Measurements from ENCODE around the gene TFDP1.

DNA sequence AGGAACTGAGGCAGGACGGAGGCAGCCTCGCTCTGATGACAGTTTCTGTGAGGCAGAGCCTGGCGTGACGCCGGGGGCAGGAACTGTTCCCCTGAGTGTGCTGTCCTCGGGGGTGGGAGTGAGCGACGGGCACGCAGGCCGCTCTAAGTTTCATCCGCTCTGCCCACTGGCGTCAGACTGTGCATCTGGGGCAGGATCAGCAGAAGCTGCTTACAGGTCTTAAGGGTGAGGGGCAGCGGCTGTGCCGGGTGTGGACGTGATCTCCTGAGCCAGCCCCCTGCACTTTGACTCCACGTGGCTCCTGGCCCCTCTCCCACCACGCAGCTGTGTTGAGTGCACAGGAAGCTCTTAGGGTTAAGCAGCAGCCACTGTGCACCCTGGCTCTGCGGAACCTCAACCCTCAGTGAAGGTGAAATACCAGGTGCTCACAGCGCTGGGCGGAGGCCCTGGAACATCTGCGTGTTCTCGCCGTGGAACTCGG is 84.0 kb downstream of the TFDP1 start:
- TF ChIP-seq, protein P1, sequence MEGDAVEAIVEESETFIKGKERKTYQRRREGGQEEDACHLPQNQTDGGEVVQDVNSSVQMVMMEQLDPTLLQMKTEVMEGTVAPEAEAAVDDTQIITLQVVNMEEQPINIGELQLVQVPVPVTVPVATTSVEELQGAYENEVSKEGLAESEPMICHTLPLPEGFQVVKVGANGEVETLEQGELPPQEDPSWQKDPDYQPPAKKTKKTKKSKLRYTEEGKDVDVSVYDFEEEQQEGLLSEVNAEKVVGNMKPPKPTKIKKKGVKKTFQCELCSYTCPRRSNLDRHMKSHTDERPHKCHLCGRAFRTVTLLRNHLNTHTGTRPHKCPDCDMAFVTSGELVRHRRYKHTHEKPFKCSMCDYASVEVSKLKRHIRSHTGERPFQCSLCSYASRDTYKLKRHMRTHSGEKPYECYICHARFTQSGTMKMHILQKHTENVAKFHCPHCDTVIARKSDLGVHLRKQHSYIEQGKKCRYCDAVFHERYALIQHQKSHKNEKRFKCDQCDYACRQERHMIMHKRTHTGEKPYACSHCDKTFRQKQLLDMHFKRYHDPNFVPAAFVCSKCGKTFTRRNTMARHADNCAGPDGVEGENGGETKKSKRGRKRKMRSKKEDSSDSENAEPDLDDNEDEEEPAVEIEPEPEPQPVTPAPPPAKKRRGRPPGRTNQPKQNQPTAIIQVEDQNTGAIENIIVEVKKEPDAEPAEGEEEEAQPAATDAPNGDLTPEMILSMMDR (IDR thresholded peaks at IDR 0.05), result no peak
- no peak for TF ChIP-seq POLR2AphosphoS5 (IDR thresholded peaks at IDR 0.05)
